Liver (tissue), 3 donors: Measurements from ENCODE around the gene ELP5.
"Not testable (repeated sequence)": the region's sequence is repeated elsewhere in the genome, so short reads cannot be mapped to it uniquely, and the experiment has no call there.

Source experiments
- GABPA ChIP-seq, 2 donors: IDR thresholded peaks in 1 of 2; conservative IDR thresholded peaks in 1 of 2; 2 replicates each; pipeline ENCODE4 v1.6.1; 2016; ENCODE audit warnings: antibody characterized with exemption in 2 of 2, mild to moderate bottlenecking in 1 of 2, moderate library complexity in 1 of 2
- SP1 ChIP-seq: IDR thresholded peaks from 2 replicates; pipeline ENCODE4 v1.6.1; 2018; ENCODE audit warnings: antibody characterized with exemption, mild to moderate bottlenecking
- TF ChIP-seq, protein P1 (sequence below): fragments of 150-350 bp; IDR thresholded peaks from 2 replicates; pipeline ENCODE4 v1.5.1; 2017; ENCODE audit warnings: improper control_type of control experiment, low read depth, low read length; ENCODE audit not compliant: missing input control
- TF ChIP-seq, protein P2 (sequence below): IDR thresholded peaks from 2 replicates; pipeline ENCODE4 v1.6.1; 2016; ENCODE audit warnings: antibody characterized with exemption
- donor health status: healthy.
- donor health status: healthy.

DNA sequence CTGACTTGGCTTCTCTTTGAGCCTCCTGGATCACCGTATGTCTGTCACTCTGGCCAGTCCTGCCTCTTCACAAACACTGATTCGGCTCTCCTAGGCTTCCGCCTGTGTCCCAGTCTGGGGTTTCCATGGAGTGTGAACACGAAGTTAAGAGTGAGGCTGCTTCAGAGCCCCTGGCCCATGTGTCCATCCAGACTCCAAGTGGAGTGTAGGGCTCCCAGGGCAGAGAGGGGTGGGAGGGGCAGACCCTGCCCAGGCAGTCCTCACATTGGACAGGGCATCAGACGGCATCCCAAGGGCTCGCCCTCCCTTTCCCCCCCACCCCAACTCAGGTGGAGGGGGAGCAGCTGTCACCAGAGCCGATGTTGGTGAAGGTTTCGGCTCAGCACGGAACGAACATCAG is 8.2 kb upstream of the ELP5 start:
- TF ChIP-seq, protein P1, sequence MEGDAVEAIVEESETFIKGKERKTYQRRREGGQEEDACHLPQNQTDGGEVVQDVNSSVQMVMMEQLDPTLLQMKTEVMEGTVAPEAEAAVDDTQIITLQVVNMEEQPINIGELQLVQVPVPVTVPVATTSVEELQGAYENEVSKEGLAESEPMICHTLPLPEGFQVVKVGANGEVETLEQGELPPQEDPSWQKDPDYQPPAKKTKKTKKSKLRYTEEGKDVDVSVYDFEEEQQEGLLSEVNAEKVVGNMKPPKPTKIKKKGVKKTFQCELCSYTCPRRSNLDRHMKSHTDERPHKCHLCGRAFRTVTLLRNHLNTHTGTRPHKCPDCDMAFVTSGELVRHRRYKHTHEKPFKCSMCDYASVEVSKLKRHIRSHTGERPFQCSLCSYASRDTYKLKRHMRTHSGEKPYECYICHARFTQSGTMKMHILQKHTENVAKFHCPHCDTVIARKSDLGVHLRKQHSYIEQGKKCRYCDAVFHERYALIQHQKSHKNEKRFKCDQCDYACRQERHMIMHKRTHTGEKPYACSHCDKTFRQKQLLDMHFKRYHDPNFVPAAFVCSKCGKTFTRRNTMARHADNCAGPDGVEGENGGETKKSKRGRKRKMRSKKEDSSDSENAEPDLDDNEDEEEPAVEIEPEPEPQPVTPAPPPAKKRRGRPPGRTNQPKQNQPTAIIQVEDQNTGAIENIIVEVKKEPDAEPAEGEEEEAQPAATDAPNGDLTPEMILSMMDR = not testable (repeated sequence)
- not testable (repeated sequence) for TF ChIP-seq SP1; GABPA (IDR thresholded peaks at IDR 0.05 in 1 of 2, conservative IDR thresholded peaks at IDR 0.05 in 1 of 2)
- TF ChIP-seq, protein P2, sequence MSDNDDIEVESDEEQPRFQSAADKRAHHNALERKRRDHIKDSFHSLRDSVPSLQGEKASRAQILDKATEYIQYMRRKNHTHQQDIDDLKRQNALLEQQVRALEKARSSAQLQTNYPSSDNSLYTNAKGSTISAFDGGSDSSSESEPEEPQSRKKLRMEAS = not testable (repeated sequence)
